ENCODE results near the gene SYT1.

- TF ChIP-seq YY1 (IDR thresholded peaks at IDR 0.05) (no peak), SP1 (IDR thresholded peaks at IDR 0.05) (no peak), EGR1 (IDR thresholded peaks at IDR 0.05; ENCODE audit: low read depth in 2 of 2) (no peak), HNF4G (IDR thresholded peaks at IDR 0.05) (no peak), MAX (IDR thresholded peaks at IDR 0.05) (no peak), TAF1 (conservative IDR thresholded peaks at IDR 0.05) (no peak), RAD21 (IDR thresholded peaks at IDR 0.05) (no peak)
- TF ChIP-seq, protein P1, sequence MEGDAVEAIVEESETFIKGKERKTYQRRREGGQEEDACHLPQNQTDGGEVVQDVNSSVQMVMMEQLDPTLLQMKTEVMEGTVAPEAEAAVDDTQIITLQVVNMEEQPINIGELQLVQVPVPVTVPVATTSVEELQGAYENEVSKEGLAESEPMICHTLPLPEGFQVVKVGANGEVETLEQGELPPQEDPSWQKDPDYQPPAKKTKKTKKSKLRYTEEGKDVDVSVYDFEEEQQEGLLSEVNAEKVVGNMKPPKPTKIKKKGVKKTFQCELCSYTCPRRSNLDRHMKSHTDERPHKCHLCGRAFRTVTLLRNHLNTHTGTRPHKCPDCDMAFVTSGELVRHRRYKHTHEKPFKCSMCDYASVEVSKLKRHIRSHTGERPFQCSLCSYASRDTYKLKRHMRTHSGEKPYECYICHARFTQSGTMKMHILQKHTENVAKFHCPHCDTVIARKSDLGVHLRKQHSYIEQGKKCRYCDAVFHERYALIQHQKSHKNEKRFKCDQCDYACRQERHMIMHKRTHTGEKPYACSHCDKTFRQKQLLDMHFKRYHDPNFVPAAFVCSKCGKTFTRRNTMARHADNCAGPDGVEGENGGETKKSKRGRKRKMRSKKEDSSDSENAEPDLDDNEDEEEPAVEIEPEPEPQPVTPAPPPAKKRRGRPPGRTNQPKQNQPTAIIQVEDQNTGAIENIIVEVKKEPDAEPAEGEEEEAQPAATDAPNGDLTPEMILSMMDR (IDR thresholded peaks at IDR 0.05; ENCODE audit: low read depth, low read length, missing input control), result no peak
- TF ChIP-seq, protein P2, sequence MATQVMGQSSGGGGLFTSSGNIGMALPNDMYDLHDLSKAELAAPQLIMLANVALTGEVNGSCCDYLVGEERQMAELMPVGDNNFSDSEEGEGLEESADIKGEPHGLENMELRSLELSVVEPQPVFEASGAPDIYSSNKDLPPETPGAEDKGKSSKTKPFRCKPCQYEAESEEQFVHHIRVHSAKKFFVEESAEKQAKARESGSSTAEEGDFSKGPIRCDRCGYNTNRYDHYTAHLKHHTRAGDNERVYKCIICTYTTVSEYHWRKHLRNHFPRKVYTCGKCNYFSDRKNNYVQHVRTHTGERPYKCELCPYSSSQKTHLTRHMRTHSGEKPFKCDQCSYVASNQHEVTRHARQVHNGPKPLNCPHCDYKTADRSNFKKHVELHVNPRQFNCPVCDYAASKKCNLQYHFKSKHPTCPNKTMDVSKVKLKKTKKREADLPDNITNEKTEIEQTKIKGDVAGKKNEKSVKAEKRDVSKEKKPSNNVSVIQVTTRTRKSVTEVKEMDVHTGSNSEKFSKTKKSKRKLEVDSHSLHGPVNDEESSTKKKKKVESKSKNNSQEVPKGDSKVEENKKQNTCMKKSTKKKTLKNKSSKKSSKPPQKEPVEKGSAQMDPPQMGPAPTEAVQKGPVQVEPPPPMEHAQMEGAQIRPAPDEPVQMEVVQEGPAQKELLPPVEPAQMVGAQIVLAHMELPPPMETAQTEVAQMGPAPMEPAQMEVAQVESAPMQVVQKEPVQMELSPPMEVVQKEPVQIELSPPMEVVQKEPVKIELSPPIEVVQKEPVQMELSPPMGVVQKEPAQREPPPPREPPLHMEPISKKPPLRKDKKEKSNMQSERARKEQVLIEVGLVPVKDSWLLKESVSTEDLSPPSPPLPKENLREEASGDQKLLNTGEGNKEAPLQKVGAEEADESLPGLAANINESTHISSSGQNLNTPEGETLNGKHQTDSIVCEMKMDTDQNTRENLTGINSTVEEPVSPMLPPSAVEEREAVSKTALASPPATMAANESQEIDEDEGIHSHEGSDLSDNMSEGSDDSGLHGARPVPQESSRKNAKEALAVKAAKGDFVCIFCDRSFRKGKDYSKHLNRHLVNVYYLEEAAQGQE (IDR thresholded peaks at IDR 0.05), result no peak
Measured at GRCh38 chr12:79433465-79434072, 569.0 kb downstream of the SYT1 start.

Measured in liver (tissue), 3 donors.